Skeletal muscle tissue (tissue), 4 donors: ENCODE results near the gene CYTH3. TPM values are rescaled to one million over a fixed set of nuclear protein-coding genes. Genes with fewer than 3 reads are reported as not detected.
"Not testable (repeated sequence)": the region's sequence is repeated elsewhere in the genome, so short reads cannot be mapped to it uniquely, and the experiment has no call there.

Experiments used
- H3K27ac ChIP-seq: one replicate; pipeline ENCODE4 v1.7.0; 2013; ENCODE audit warnings: mild to moderate bottlenecking, low read depth, low read length, inconsistent platforms
- H3K27me3 ChIP-seq, 3 donors: one replicate each; pipeline ENCODE4 v1.7.0; 2013; ENCODE audit warnings: low read length in 3 of 3; ENCODE audit not compliant: control insufficient read depth in 3 of 3, insufficient read depth in 3 of 3
- H3K36me3 ChIP-seq, 3 donors: one replicate each; pipeline ENCODE4 v1.7.0; 2013; ENCODE audit warnings: low read length in 3 of 3; ENCODE audit not compliant: control insufficient read depth in 3 of 3, insufficient read depth in 3 of 3
- H3K4me1 ChIP-seq, 3 donors: one replicate each; pipeline ENCODE4 v1.7.0; 2013; ENCODE audit warnings: low read length in 3 of 3, mild to moderate bottlenecking in 3 of 3; ENCODE audit not compliant: control insufficient read depth in 3 of 3, insufficient read depth in 3 of 3
- H3K4me3 ChIP-seq, 3 donors: one replicate each; pipeline ENCODE4 v1.7.0; 2013; ENCODE audit warnings: low read length in 3 of 3
- H3K9ac ChIP-seq, 3 donors: one replicate each; pipeline ENCODE4 v1.7.0; 2013; ENCODE audit warnings: low read length in 3 of 3, mild to moderate bottlenecking in 3 of 3, moderate library complexity in 2 of 3, low read depth in 1 of 3
- H3K9me3 ChIP-seq, 3 donors: one replicate each; pipeline ENCODE4 v1.7.0; 2013; ENCODE audit warnings: low read length in 3 of 3; ENCODE audit not compliant: control insufficient read depth in 3 of 3
- total RNA-seq: library from RNA; depleted of rRNA; stranded (reverse); fragments of >200 nt; gene quantifications from one replicate; pipeline ENCODE4 v1.2.3, GENCODE V29; 2014
- donor health status: Osteomylitis.

Gene CYTH3
- total RNA-seq, 1 donor from 2014 or later: 19.3 TPM

DNA sequence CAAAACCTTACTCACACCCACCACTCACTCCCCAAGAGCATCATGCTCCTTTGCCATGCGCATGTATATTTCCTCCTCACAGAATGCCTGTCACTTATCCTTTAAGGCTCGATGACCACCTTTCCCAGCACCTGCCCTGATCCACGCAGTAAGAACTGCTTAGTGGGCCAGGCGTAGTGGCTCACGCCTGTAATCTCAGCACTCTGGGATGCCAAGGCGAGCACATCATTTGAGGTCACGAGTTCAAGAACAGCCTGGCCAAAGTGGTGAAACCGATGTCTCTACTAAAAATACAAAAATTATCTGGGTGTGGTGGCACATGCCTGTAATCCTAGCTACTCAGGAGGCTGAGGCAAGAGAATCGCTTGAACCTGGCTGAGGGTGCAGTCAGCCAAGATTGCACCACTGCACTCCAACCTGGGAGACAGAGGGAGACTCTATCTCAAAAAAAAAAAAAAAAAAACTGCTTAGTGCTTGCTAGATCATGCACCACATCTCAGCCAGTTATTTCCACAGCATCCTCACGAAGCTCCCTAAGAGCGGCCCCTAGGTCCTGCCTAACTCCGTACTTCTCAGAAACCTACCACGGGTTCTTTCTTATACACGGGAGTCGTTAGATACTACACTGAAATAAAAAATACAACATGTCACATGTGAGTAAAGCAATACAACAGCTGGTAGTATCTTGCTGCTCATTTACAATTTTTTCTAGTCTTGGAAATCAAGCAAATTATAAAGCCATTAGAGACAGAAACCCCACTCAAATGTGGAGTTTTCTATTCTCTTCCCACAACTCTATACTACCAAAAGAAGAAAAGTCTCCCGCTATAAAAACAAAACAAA lies 37.2 kb downstream of the CYTH3 start:
- Histone ChIP-seq H3K27me3 (no peaks in the 10 kb centered on the region), H3K9me3 (no peaks in the 10 kb centered on the region), H3K4me3 (no peak overlapping the region), H3K27ac (no peak overlapping the region), H3K9ac (peak overlapping the region in 1 of 3 donors; percentile 21), H3K4me1 (peaks cover 8 to 23% (median 8%) of the 10 kb centered on the region in 3 donors), H3K36me3 (no peaks in the 10 kb centered on the region)

GRCh38 chr7:6234384-6234783 lies 38.0 kb downstream of the CYTH3 start:
- H3K27ac ChIP-seq: no peak overlapping the region
- H3K36me3 ChIP-seq: no peaks in the 10 kb centered on the region
- H3K9me3 ChIP-seq: no peaks in the 10 kb centered on the region
- peaks cover 8 to 23% (median 8%) of the 10 kb centered on the region in 3 donors for H3K4me1 ChIP-seq
- H3K4me3 ChIP-seq: no peak overlapping the region
- H3K9ac ChIP-seq: no peak overlapping the region
- no peaks in the 10 kb centered on the region for H3K27me3 ChIP-seq

- Histone ChIP-seq H3K4me3 (no peak overlapping the region), H3K4me1 (peaks cover 11 to 41% (median 25%) of the 10 kb centered on the region in 3 donors), H3K9ac (no peak overlapping the region), H3K36me3 (no peaks in the 10 kb centered on the region), H3K27me3 (no peaks in the 10 kb centered on the region), H3K27ac (no peak overlapping the region), H3K9me3 (no peaks in the 10 kb centered on the region)
Measured at GRCh38 chr7:6232534-6232933, 39.9 kb downstream of the CYTH3 start.

DNA sequence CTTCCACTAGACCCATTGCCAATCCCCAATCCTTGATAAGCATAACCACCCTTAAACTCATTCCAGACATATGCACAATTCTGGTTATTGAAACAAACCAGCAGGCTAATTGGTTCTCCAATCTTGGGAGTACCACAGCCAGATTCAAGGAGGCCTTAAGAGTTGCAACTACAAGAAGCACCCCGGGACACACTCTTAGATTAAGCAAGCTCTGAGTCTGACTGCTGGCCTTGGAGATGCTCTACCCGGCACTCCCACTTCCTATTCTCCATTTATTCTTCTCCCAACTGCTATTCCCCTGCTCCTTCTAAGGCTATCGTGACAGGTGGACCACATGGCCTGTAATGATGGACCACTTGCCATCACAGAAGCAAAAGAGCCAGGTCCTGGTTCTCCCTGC lies 40.3 kb downstream of the CYTH3 start:
- no peaks in the 10 kb centered on the region for H3K9me3 ChIP-seq
- peaks cover 16 to 45% (median 29%) of the 10 kb centered on the region in 3 donors for H3K4me1 ChIP-seq

GRCh38 chr7:6231184-6231583 lies 41.2 kb downstream of the CYTH3 start:
- H3K27ac ChIP-seq: no peak overlapping the region
- H3K4me1 ChIP-seq: peaks cover 23 to 49% (median 36%) of the 10 kb centered on the region in 3 donors
- H3K9ac ChIP-seq: peak overlapping the region in 1 of 3 donors; percentile 36
- no peaks in the 10 kb centered on the region for H3K9me3 ChIP-seq
- no peaks in the 10 kb centered on the region for H3K36me3 ChIP-seq
- H3K27me3 ChIP-seq: no peaks in the 10 kb centered on the region
- H3K4me3 ChIP-seq: no peak overlapping the region

More for the DNA sequence above, 40.3 kb downstream of the CYTH3 start:
- Histone ChIP-seq H3K36me3 (no peaks in the 10 kb centered on the region), H3K4me3 (no peak overlapping the region), H3K27ac (no peak overlapping the region), H3K9ac (no peak overlapping the region), H3K27me3 (no peaks in the 10 kb centered on the region)

DNA sequence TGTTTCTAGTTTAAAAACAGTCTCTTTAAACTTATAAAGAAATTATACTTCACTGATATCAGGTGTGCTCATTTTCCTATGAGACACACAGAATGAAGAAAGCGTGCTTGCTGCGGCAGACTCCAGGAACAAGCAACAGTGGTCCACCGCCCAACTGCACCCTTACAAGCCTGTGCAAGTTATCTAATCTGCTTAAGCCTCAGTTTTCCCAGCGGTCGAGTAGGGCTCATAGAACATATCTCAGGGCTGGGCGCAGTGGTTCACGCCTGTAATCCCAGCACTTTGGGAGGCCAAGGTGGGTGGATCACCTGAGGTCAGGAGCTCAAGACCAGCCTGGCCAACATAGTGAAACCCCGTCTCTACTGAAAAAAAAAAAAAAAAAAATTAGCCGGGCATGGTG lies 43.1 kb downstream of the CYTH3 start:
- Histone ChIP-seq H3K27ac (peak overlapping the region; percentile 48), H3K4me1 (peaks cover 25 to 50% (median 44%) of the 10 kb centered on the region in 3 donors)
- not testable (repeated sequence) for H3K4me3 ChIP-seq, H3K9me3 ChIP-seq, H3K27me3 ChIP-seq, H3K36me3 ChIP-seq, H3K9ac ChIP-seq

- Histone ChIP-seq H3K36me3 (no peaks in the 10 kb centered on the region), H3K4me1 (peaks cover 26 to 50% (median 45%) of the 10 kb centered on the region in 3 donors), H3K9me3 (no peaks in the 10 kb centered on the region), H3K27me3 (no peaks in the 10 kb centered on the region), H3K4me3 (peak overlapping the region in 1 of 3 donors; percentile 27), H3K9ac (no peak overlapping the region), H3K27ac (peak overlapping the region; percentile 48)
Measured at GRCh38 chr7:6228361-6229229, 43.8 kb downstream of the CYTH3 start.

DNA sequence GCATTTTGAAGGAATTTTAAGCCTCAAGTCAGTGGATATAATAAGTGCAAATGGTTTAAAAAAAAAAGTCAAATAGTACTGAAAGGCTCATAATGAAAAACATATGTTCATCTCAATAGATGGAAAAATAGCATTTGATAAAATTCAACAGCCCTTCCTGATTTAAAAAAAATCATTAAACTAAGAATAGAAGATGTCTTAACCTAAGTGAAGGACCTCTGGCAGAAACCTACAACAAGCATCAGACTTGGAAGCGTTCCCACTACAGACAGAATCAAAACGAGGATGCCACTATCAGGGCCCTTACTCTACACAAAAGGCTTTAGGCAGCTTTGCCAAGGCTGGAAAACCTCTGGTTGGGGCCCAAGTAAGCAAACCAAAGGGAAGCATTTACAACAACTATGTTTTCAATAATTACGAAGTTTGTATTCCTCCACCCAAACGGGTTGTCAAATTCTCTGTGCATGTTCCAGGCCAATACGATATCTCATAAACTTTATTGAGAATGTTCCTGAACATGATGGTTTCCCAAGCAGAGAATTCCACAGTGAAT lies 45.1 kb downstream of the CYTH3 start:
- peak overlapping the region in 1 of 3 donors; percentile 32 for H3K9ac ChIP-seq
- H3K27me3 ChIP-seq: no peaks in the 10 kb centered on the region
- no peaks in the 10 kb centered on the region for H3K36me3 ChIP-seq
- H3K4me3 ChIP-seq: no peak overlapping the region
- peak overlapping the region; percentile 48 for H3K27ac ChIP-seq
- H3K9me3 ChIP-seq: no peaks in the 10 kb centered on the region
- peaks cover 23 to 44% (median 42%) of the 10 kb centered on the region in 3 donors for H3K4me1 ChIP-seq

DNA sequence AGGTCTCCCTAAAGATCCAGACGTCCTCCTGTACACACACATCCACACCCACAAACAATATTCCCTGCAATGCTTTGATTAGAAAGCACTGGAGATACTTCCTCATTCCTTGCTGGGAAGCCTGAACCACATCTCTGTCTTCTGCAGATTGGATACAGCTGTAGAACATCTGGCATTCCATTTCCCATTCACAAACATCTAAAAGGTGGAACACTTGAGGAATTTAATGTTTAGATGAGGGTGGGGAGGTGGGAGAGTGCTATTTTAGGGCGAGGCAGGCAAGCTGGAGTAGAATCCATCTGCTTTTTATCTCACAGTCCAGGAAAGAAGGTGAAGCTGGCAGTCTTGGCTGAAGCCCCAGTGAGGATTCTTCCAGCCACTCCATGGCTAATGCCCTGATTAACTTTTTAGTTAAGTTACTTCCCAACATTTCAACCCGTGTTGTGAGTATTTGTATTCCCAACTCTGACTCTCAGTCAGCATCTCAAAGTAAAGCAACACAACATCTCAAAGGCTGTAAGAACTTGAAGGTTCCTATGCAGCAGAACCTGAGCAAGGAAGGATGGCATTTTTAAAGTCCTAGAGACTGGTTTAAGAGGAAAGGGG lies 46.1 kb downstream of the CYTH3 start:
- Histone ChIP-seq H3K27ac (peak overlapping the region; percentile 48), H3K4me3 (no peak overlapping the region), H3K4me1 (peaks cover 30 to 42% (median 41%) of the 10 kb centered on the region in 3 donors), H3K36me3 (no peaks in the 10 kb centered on the region), H3K9ac (no peak overlapping the region), H3K9me3 (no peaks in the 10 kb centered on the region), H3K27me3 (no peaks in the 10 kb centered on the region)
